Measurements from ENCODE around the gene LRIT1. TPM values are rescaled to one million over a fixed set of nuclear protein-coding genes. Genes with fewer than 3 reads are reported as not detected.

Gene LRIT1
- total RNA-seq, 1 donor from 2014 or later, result not detected

- H3K4me1 Mint-ChIP-seq, result no peaks in the 10 kb centered on the region
- no peaks in the 10 kb centered on the region for H3K27me3 Mint-ChIP-seq (ENCODE audit: low read depth)
- no peak for TF ChIP-seq CTCF (conservative IDR thresholded peaks at IDR 0.05)
- H3K27ac Mint-ChIP-seq (ENCODE audit: unreplicated experiment), result peak overlapping the region; percentile 47
- peaks cover 5% of the 10 kb centered on the region for H3K36me3 Mint-ChIP-seq (ENCODE audit: low read depth)
- H3K9me3 Mint-ChIP-seq, result peaks cover 2% of the 10 kb centered on the region
- DNase-seq (ENCODE audit: low read depth, low spot score), result no peak
- H3K4me3 Mint-ChIP-seq, result no peak overlapping the region
Observed at GRCh38 chr10:84211566-84211965, 29.8 kb downstream of the LRIT1 start.

- TF ChIP-seq CTCF (conservative IDR thresholded peaks at IDR 0.05), result no peak
- Mint-ChIP-seq H3K4me1 (no peaks in the 10 kb centered on the region), H3K27me3 (ENCODE audit: low read depth) (no peaks in the 10 kb centered on the region), H3K36me3 (ENCODE audit: low read depth) (peaks cover 2% of the 10 kb centered on the region), H3K27ac (ENCODE audit: unreplicated experiment) (no peak overlapping the region), H3K9me3 (no peaks in the 10 kb centered on the region), H3K4me3 (no peak overlapping the region)
- no peak for DNase-seq (ENCODE audit: low read depth, low spot score)
Observed at GRCh38 chr10:84208023-84208422, 33.3 kb downstream of the LRIT1 start.

- no peaks in the 10 kb centered on the region for H3K36me3 Mint-ChIP-seq (ENCODE audit: low read depth)
- no peaks in the 10 kb centered on the region for H3K27me3 Mint-ChIP-seq (ENCODE audit: low read depth)
- DNase-seq (ENCODE audit: low read depth, low spot score), result no peak
- TF ChIP-seq CTCF (conservative IDR thresholded peaks at IDR 0.05), result peak; percentile 7
- no peak overlapping the region for H3K4me3 Mint-ChIP-seq
- no peaks in the 10 kb centered on the region for H3K4me1 Mint-ChIP-seq
- H3K27ac Mint-ChIP-seq (ENCODE audit: unreplicated experiment), result no peak overlapping the region
- H3K9me3 Mint-ChIP-seq, result no peaks in the 10 kb centered on the region
Observed at GRCh38 chr10:84205853-84206525, 35.4 kb downstream of the LRIT1 start.

- DNase-seq (ENCODE audit: low read depth, low spot score), result peak; percentile 74
- H3K27me3 Mint-ChIP-seq (ENCODE audit: low read depth), result no peaks in the 10 kb centered on the region
Observed at GRCh38 chr10:84205049-84205852, 36.1 kb downstream of the LRIT1 start.

GRCh38 chr10:84204610-84205009, 36.7 kb downstream of the LRIT1 start:
- DNase-seq (ENCODE audit: low read depth, low spot score), result no peak
- no peak for TF ChIP-seq CTCF (conservative IDR thresholded peaks at IDR 0.05)
- no peaks in the 10 kb centered on the region for H3K36me3 Mint-ChIP-seq (ENCODE audit: low read depth)
- H3K27ac Mint-ChIP-seq (ENCODE audit: unreplicated experiment), result no peak overlapping the region
- H3K4me3 Mint-ChIP-seq, result no peak overlapping the region
- no peaks in the 10 kb centered on the region for H3K27me3 Mint-ChIP-seq (ENCODE audit: low read depth)
- no peaks in the 10 kb centered on the region for H3K4me1 Mint-ChIP-seq
- no peaks in the 10 kb centered on the region for H3K9me3 Mint-ChIP-seq

More at GRCh38 chr10:84205049-84205852, 36.1 kb downstream of the LRIT1 start:
- TF ChIP-seq CTCF (conservative IDR thresholded peaks at IDR 0.05), result peak; percentile 78
- no peak overlapping the region for H3K4me3 Mint-ChIP-seq
- no peaks in the 10 kb centered on the region for H3K36me3 Mint-ChIP-seq (ENCODE audit: low read depth)
- no peak overlapping the region for H3K27ac Mint-ChIP-seq (ENCODE audit: unreplicated experiment)
- H3K4me1 Mint-ChIP-seq, result no peaks in the 10 kb centered on the region
- no peaks in the 10 kb centered on the region for H3K9me3 Mint-ChIP-seq
